Measurements from ENCODE around the gene IFT25. TPM values are rescaled to one million over a fixed set of nuclear protein-coding genes. Genes with fewer than 3 reads are reported as not detected.

Gene IFT25
- 13.4 and 16.0 TPM in 2 replicates for total RNA-seq

GRCh38 chr1:53945433-53946251 is at the start of gene IFT25:
Gene IFT25, minus strand, starts transcription at chr1:53945699. Its CDS starts 5,617 bp downstream, at chr1:53940082.

GRCh38 chr1:53946252-53947171 is 1.0 kb upstream of the IFT25 start, which contains the start of gene LRRC42:
Gene LRRC42, plus strand, starts transcription at chr1:53946350. Its CDS starts 5,650 bp downstream, at chr1:53952000.

GRCh38 chr1:53893999-53894636 is 51.4 kb downstream of the IFT25 start, which contains the start of gene DIO1:
Gene DIO1, plus strand, starts transcription at chr1:53894187. Its CDS starts 24 bp downstream, at chr1:53894211.

GRCh38 chr1:53889304-53890298 is 55.9 kb downstream of the IFT25 start, which contains the start of gene YIPF1:
Gene YIPF1, minus strand, starts transcription at chr1:53889797. Its CDS starts 860 bp downstream, at chr1:53888937.

Other genes with a start within 250 kb of the IFT25 start
- 0.40 and 1.4 TPM in 2 replicates for gene GLIS1, start 206.5 kb downstream of the IFT25 start, total RNA-seq
- gene NDC1, start 107.4 kb downstream of the IFT25 start, total RNA-seq, result 11.5 and 13.8 TPM in 2 replicates
- gene YIPF1, start 55.9 kb downstream of the IFT25 start, total RNA-seq, result 20.7 and 22.9 TPM in 2 replicates
- gene DIO1, start 51.5 kb downstream of the IFT25 start, total RNA-seq, result not detected in 2 replicates
- 30.9 and 34.6 TPM in 2 replicates for gene LRRC42, start 651 bp upstream of the IFT25 start, total RNA-seq
- not detected in 2 replicates for gene LDLRAD1, start 72.5 kb upstream of the IFT25 start, total RNA-seq
- gene TMEM59, start 107.5 kb upstream of the IFT25 start, total RNA-seq, result 478 and 637 TPM in 2 replicates
- 3.7 and 4.8 TPM in 2 replicates for gene TCEANC2, start 107.9 kb upstream of the IFT25 start, total RNA-seq
- not detected in 2 replicates for gene CDCP2, start 207.3 kb upstream of the IFT25 start, total RNA-seq

Data from smooth muscle cell of the pulmonary artery (primary cell).